NB4 (cell line): ENCODE measurements around the gene LANCL2.

Experiments
- DNase-seq: peaks from one replicate; pipeline ENCODE4 v3.0.0; 2010; ENCODE audit warnings: low read depth
- H3K4me3 ChIP-seq: one replicate; pipeline ENCODE4 v1.5.1; 2011; ENCODE audit warnings: mild to moderate bottlenecking, low read depth, low read length, moderate library complexity
- CTCF ChIP-seq: IDR thresholded peaks from one replicate; pipeline ENCODE4 v1.5.1; 2012; ENCODE audit warnings: low read depth, low read length
- MAX ChIP-seq: IDR thresholded peaks from 2 replicates; pipeline ENCODE4 v1.6.1; 2011; ENCODE audit warnings: low read depth, low read length
- MYC ChIP-seq: IDR thresholded peaks from 2 replicates; pipeline ENCODE4 v1.6.1; 2011; ENCODE audit warnings: low read depth, low read length
- POLR2A ChIP-seq: IDR thresholded peaks from 2 replicates; pipeline ENCODE4 v1.6.1; 2011; ENCODE audit warnings: mild to moderate bottlenecking; ENCODE audit not compliant: insufficient read length; ENCODE audit errors: extremely low read depth

Gene LANCL2

GRCh38 chr7:55335786-55336185, 29.4 kb upstream of the LANCL2 start:
- no peak for TF ChIP-seq POLR2A
- no peak for TF ChIP-seq MAX
- no peak for TF ChIP-seq CTCF
- TF ChIP-seq MYC: no peak
- H3K4me3 ChIP-seq: no peak overlapping the region
- no peak for DNase-seq

GRCh38 chr7:55336540-55336939, 28.6 kb upstream of the LANCL2 start:
- H3K4me3 ChIP-seq: no peak overlapping the region
- no peak for DNase-seq
- no peak for TF ChIP-seq CTCF
- TF ChIP-seq POLR2A: no peak
- TF ChIP-seq MYC: no peak
- TF ChIP-seq MAX: no peak

GRCh38 chr7:55339033-55340000, 25.8 kb upstream of the LANCL2 start:
- no peak for DNase-seq
- H3K4me3 ChIP-seq: no peak overlapping the region
- TF ChIP-seq POLR2A: no peak
- TF ChIP-seq MYC: no peak
- no peak for TF ChIP-seq MAX
- no peak for TF ChIP-seq CTCF

- no peak overlapping the region for H3K4me3 ChIP-seq
- DNase-seq: no peak
- TF ChIP-seq POLR2A: no peak
- TF ChIP-seq MYC: no peak
- no peak for TF ChIP-seq CTCF
- no peak for TF ChIP-seq MAX
These were observed 22.8 kb upstream of the LANCL2 start for GRCh38 chr7:55342216-55342871.

GRCh38 chr7:55343002-55343781, 21.9 kb upstream of the LANCL2 start:
- no peak for DNase-seq
- TF ChIP-seq POLR2A (no peak), MAX (no peak), MYC (no peak), CTCF (no peak)
- no peak overlapping the region for H3K4me3 ChIP-seq
